ENCODE measurements around the gene GAS6.

DNA sequence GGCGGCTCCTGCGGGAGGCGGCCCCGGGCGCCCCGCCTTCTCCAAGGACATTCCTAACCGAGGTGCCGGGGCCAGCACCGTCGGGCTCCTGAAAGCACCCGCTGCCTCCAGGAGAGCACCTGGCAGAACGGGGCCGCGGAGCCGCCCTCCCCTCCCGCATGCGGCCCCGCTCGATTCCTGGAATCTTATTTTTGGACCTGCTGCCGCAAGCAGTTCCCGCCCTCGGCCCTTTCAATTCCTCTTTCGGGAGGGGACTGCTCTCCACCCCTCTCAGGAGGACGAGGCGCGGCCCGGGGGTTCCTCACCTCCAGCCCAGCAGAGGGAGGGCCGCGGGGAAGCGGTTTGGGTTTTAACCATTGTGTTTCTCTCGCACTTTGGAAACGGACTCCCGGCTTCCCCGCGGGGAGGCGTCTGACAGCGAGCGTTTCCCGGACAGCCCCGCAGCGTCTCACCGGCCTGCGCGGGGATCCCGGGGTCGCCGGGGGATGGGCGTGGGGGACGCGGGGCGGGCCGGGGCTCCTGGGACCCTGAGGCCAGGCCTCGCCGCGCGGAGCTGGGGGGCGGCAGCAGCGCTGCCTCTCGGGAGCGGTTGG lies 849 bp downstream of the GAS6 start:
- TF ChIP-seq, protein P1, sequence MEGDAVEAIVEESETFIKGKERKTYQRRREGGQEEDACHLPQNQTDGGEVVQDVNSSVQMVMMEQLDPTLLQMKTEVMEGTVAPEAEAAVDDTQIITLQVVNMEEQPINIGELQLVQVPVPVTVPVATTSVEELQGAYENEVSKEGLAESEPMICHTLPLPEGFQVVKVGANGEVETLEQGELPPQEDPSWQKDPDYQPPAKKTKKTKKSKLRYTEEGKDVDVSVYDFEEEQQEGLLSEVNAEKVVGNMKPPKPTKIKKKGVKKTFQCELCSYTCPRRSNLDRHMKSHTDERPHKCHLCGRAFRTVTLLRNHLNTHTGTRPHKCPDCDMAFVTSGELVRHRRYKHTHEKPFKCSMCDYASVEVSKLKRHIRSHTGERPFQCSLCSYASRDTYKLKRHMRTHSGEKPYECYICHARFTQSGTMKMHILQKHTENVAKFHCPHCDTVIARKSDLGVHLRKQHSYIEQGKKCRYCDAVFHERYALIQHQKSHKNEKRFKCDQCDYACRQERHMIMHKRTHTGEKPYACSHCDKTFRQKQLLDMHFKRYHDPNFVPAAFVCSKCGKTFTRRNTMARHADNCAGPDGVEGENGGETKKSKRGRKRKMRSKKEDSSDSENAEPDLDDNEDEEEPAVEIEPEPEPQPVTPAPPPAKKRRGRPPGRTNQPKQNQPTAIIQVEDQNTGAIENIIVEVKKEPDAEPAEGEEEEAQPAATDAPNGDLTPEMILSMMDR (IDR thresholded peaks at IDR 0.05) = no peak
- TF ChIP-seq POLR2A (IDR thresholded peaks at IDR 0.05) (peak; percentile 49), POLR2AphosphoS5 (IDR thresholded peaks at IDR 0.05) (peak; percentile 43 to 56 (median 53)), EP300 (IDR thresholded peaks at IDR 0.05; ENCODE audit: low read depth) (peak; percentile 13)

Data from transverse colon (tissue), 4 donors.